ENCODE results near the gene PPM1L. TPM values are rescaled to one million over a fixed set of nuclear protein-coding genes. Genes with fewer than 3 reads are reported as not detected.

The PPM1L gene
- total RNA-seq, 1 experiment from 2014 or later: 7.3 TPM

- Histone ChIP-seq H3K4me1 (ENCODE audit: insufficient read depth, low read length) (no peaks in the 10 kb centered on the region), H3K9me3 (ENCODE audit: control insufficient read depth, low read depth, low read length) (no peaks in the 10 kb centered on the region), H3T11ph (ENCODE audit: low read length) (no peak overlapping the region), H3K9ac (ENCODE audit: extremely low read depth, insufficient read length, low read length) (no peak overlapping the region), H3K14ac (ENCODE audit: insufficient read depth, low read length) (no peak overlapping the region), H3K79me1 (ENCODE audit: insufficient read depth, low read depth, low read length, poor library complexity, severe bottlenecking) (no peaks in the 10 kb centered on the region), H4K20me1 (ENCODE audit: control insufficient read depth, insufficient read depth, insufficient read length) (no peaks in the 10 kb centered on the region), H2AFZ (ENCODE audit: low read length) (no peak overlapping the region), H3K56ac (ENCODE audit: insufficient read length, low read depth, low read length) (no peak overlapping the region), H3K27ac (ENCODE audit: insufficient read length, low read depth, low read length) (no peak overlapping the region), H3K27me3 (ENCODE audit: insufficient read depth, low read length) (no peaks in the 10 kb centered on the region), H2BK12ac (ENCODE audit: insufficient read length, low read depth, low read length) (no peak overlapping the region), H4K8ac (replicated peaks; ENCODE audit: insufficient read length, low read depth, low read length) (no peak overlapping the region), H2BK15ac (ENCODE audit: low read depth, low read length) (no peak overlapping the region), H4K91ac (ENCODE audit: insufficient read length, low read depth, low read length) (no peak overlapping the region), H3K23me2 (ENCODE audit: insufficient read length, low read depth, low read length, poor library complexity, severe bottlenecking) (no peaks in the 10 kb centered on the region), H2AK5ac (ENCODE audit: insufficient read length, low read length) (no peak overlapping the region), H3K4ac (ENCODE audit: low read depth, low read length) (no peak overlapping the region), H3K79me2 (ENCODE audit: insufficient read depth, low read length) (no peaks in the 10 kb centered on the region), H2BK5ac (ENCODE audit: insufficient read length, low read length) (no peak overlapping the region), H2BK120ac (ENCODE audit: low read depth, low read length, poor library complexity, severe bottlenecking) (no peak overlapping the region), H3K4me2 (ENCODE audit: insufficient read depth, insufficient read length, low read length) (no peak overlapping the region), H3K23ac (ENCODE audit: insufficient read length, low read depth, low read length) (no peak overlapping the region), H2BK20ac (ENCODE audit: low read depth, low read length, poor library complexity, severe bottlenecking) (no peak overlapping the region), H4K5ac (ENCODE audit: insufficient read length, low read depth, low read length) (no peak overlapping the region), H3K18ac (ENCODE audit: insufficient read length, low read depth, low read length) (no peak overlapping the region)
- Mint-ChIP-seq H3K9me3 (no peaks in the 10 kb centered on the region), H3K27ac (no peak overlapping the region; a peak in 1 of 7 replicates), H3K36me3 (ENCODE audit: insufficient read depth in 1 of 3, low read depth in 3 of 3) (no peaks in the 10 kb centered on the region), H3K27me3 (ENCODE audit: low read depth) (no peaks in the 10 kb centered on the region), H3K4me1 (peaks cover 11% of the 10 kb centered on the region in 2 experiments), H3K4me3 (no peak overlapping the region)
- no peak for DNase-seq
- WGBS (ENCODE audit: extremely low coverage, insufficient read length, low lambda C conversion rate): no CpG with 5 or more reads among the region's 1 CpG
- TF ChIP-seq, protein P1, sequence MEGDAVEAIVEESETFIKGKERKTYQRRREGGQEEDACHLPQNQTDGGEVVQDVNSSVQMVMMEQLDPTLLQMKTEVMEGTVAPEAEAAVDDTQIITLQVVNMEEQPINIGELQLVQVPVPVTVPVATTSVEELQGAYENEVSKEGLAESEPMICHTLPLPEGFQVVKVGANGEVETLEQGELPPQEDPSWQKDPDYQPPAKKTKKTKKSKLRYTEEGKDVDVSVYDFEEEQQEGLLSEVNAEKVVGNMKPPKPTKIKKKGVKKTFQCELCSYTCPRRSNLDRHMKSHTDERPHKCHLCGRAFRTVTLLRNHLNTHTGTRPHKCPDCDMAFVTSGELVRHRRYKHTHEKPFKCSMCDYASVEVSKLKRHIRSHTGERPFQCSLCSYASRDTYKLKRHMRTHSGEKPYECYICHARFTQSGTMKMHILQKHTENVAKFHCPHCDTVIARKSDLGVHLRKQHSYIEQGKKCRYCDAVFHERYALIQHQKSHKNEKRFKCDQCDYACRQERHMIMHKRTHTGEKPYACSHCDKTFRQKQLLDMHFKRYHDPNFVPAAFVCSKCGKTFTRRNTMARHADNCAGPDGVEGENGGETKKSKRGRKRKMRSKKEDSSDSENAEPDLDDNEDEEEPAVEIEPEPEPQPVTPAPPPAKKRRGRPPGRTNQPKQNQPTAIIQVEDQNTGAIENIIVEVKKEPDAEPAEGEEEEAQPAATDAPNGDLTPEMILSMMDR (conservative IDR thresholded peaks at IDR 0.05): no peak
Observed at GRCh38 chr3:160735826-160736225, 20.2 kb upstream of the PPM1L start.
